Activated CD4-positive, alpha-beta T cell treated with anti-CD3 and anti-CD28 coated beads for 4 hours (primary cell): ENCODE measurements around the gene DND1.
"Not testable (repeated sequence)": the region's sequence is repeated elsewhere in the genome, so short reads cannot be mapped to it uniquely, and the experiment has no call there.

Source experiments
- DNase-seq, 2 donors: peaks; one replicate each; pipeline ENCODE4 v3.0.0-alpha.2; 2020

The DND1 gene

DNA sequence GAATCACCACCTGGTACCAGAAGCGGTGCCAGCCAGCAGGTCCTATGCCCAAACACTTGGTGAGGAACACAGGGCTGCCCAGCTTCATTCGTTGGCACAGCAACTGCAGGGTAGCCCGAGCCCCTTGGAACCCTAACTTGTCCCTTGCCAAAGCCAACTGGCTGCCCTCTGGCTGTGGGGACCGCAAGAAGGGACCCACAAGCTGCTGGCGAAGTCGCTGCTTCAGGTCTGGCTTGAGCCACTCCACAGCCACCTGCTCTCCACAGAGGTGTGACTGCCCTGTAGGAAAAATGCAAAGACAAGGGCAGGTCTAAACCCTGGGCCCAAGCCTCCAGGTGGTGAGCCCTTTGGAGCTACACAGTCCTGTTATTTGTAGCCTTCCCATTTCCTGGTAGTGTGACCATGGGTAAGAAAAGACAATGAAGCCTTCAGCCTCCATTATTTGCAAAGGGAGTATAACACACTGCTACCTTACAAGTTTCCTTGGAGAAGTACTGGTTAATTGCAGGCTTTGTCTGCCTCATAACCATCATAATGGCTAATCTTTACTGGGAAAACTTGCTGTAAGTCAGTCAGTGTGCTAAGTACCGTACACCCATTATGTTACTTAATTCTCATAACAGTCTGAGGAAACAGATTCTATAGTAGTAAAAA lies 1.8 kb downstream of the DND1 start:
- no peak for DNase-seq

GRCh38 chr5:140671035-140671434 lies 2.3 kb downstream of the DND1 start:
- not testable (repeated sequence) for DNase-seq

DNA sequence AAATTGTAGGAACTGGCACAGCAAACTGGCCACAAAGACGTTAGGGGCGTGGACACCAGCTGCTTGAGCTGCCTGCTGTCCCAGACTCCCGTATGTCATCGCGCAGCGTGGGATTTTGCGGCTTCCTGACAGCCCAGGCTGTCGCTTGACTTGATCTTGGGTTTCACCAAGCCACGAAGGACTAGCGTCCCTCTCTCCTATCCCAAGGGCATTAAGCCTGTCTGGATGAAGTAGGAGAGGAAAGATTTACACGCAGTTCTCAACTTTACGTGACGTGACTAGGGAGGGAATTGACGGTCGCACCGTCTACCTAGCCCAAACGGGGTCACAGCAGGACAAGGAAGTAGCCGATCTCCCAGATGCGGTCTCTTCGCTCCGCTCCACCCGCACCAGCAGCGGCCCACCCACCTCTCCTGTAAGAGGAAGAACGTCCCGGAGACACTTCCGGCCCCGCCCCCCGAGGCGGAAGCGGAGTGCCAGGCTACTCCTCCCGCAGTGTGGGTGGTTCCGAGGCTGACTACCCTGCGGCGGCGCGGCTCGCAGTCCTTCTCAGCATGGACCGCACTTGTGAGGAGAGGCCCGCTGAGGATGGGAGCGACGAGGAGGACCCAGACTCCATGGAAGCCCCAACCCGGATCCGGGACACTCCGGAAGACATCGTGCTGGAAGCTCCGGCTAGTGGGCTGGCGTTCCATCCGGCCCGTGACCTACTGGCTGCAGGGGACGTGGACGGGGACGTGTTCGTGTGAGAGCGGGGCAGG lies 8.8 kb downstream of the DND1 start, which contains the start of gene WDR55:
Gene WDR55, plus strand, starts transcription at position 546 of the 761 bp plus-strand sequence. Its CDS starts 9 bp downstream, at position 555.
- peak; percentile 94 to 95 for DNase-seq

- DNase-seq, result no peak
These were observed 9.4 kb downstream of the DND1 start for GRCh38 chr5:140664030-140664358.

GRCh38 chr5:140660371-140660770 lies 13.0 kb downstream of the DND1 start:
- not testable (repeated sequence) for DNase-seq

- no peak for DNase-seq
These were observed 14.5 kb downstream of the DND1 start for GRCh38 chr5:140658870-140659269.

- no peak for DNase-seq
These were observed 26.3 kb downstream of the DND1 start for GRCh38 chr5:140647042-140647419.

- DNase-seq, result no peak
These were observed 30.7 kb downstream of the DND1 start for GRCh38 chr5:140642718-140643117.

GRCh38 chr5:140641716-140642115 lies 31.7 kb downstream of the DND1 start:
- no peak for DNase-seq

GRCh38 chr5:140639148-140639981 lies 34.0 kb downstream of the DND1 start, which contains the start of gene TMCO6:
TMCO6 (plus strand) TSS chr5:140639451; CDS start chr5:140639528, 77 bp downstream.
- peak; percentile 98 for DNase-seq

GRCh38 chr5:140638898-140639147 lies 34.6 kb downstream of the DND1 start:
- not testable (repeated sequence) for DNase-seq

DNA sequence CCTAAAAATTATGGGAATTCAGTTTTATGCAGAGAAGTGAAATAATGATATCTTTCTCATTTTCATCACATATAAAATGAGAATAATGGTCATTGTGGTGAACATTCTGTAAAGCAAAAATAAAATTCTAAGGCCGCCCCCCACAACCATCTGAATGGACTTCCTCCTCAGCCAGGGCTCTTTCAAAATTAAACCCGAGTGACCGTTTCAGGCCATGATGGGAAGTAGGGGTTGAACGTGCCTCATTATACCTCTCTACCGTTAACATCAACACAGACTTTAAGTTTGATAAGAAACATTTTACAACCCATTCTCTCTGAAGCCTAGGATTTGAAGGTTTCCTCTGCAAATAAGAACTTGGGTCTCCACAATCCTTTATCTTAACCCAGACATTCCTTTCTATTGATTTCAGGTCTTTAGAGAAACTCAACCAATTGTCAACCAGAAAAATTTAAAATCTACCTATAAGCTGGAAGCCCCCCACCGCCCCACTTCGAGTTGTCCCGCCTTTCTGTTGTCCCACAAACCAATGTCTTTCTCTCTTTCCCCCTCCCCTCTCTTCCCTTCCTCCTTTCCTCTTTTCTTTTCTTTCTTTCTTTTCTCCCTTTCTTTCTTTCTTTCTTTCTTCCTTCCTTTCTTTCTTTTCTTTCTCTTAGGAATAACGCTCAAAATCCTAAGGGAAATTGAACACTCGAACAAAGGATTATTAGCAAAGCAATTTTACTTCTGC lies 35.8 kb downstream of the DND1 start:
- DNase-seq, result no peak

DNA sequence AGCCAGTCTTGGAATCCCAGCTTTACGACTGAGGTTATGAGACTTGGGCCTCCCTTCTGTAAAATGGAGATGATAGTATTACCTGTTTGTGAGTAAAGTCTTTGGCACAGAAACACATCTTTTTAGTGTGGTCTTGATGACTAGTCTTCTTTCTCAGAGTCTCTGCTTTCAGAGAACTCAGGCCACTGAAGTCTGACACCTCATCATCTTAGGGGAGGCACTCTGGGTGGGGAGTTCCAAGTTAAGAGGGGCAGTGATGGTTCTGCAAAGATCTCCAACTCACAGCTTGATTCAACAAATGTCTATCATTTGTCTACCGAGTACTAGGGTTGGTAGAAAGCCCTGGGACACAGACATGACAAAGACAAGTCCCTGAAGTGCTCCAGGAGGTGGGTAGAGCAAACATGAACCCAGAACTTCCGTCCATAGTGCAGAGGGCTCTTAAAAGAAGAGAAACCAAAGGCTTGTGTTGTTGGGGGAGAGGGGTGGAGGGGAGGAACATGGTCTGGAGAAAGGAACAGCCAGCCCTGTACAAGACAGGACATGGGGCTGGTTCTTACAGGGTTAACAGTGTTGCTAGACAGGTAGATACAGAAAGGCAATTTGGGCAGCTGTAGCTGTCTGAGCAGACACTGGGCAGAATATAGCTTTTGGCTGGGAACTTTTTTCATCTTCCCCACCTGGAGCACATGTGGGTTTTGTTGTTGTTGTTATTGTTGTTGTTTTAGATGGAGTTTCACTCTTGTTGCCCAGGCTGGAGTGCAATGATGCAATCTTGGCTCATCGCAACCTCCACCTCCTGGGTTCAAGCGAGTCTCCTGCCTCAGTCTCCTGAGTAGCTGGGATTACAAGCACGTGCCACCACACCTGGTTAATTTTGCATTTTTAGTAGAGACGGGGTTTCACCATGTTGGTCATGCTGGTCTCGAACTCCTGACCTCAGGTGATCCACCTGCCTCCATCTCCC lies 37.8 kb downstream of the DND1 start:
- DNase-seq, result no peak

DNA sequence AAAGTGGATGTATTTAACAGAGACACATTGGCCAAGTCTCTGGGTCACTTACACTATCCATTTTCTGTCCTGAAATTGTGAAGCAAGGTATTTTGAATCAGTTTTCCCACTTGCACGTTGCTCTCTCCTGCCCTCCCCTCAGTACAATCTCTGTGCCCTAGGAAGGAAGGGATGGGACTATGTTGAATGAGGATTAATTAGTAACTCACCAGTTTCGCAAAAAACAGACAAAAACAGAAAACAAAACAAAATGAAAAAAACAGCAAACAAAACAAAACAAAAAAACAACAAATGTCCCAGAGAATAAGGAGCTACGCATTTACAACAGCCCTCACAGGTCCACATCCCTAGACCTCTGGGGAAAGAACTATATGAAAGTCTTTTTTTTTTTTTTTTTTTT lies 39.3 kb downstream of the DND1 start:
- DNase-seq, result no peak

GRCh38 chr5:140633501-140633900 lies 39.9 kb downstream of the DND1 start:
- DNase-seq, result no peak

DNA sequence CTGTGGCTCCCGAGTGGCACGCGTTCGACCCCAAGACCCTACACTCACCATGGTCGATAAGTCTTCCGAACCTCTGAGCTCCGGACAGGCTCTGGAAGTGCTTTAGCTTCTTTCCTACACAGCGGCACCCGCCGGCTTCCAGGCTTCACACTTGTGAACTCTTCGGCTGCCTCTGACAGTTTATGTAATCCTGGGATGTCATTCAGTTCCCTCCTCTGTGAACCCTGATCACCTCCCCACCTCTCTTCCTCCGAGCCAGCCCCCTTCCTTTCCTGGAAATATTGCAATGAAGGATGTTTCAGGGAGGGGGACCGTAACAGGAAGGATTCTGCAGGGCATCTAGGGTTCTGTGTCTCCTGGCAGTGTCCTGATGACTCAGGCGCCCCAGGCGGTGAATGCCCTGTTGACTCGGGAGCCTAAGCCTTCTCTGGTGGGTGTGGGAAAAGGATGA lies 40.3 kb downstream of the DND1 start, which contains the start of gene CD14:
Gene CD14, minus strand, starts transcription at position 155 of the 451 bp plus-strand sequence. Its CDS starts 104 bp downstream, at position 51.
- peak; percentile 14 to 17 for DNase-seq

GRCh38 chr5:140632366-140633020 lies 40.9 kb downstream of the DND1 start:
- DNase-seq, result peak; percentile 41 to 55

- peak; percentile 21 to 24 for DNase-seq
These were observed 41.5 kb downstream of the DND1 start for GRCh38 chr5:140631831-140632365.

DNA sequence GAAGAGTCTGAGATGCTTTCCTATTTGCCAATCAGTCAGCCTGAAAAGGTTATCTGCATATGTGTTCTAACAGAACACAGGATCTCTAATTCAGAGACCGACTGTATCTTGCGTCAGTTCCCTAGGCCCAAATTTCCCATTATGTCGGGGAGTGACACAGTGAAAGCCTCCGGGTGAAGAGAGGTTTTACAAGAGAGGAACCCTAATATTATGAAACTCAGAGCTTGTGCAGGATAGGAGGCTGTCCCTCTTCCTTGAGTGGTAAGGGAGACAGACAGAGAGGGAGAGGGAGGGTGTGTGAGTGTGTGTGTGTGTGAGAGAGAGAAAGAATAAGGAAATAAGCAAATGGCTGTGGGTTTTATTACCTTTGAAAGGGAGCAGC lies 42.3 kb downstream of the DND1 start:
- no peak for DNase-seq

- DNase-seq, result no peak
These were observed 42.9 kb downstream of the DND1 start for GRCh38 chr5:140630292-140631035.
